C1 segment of cervical spinal cord (tissue), 14 donors: ENCODE measurements around the gene OR6V1.

Source experiments
- DNase-seq, 14 donors: peaks; one replicate each; lab custom pipeline; 2025; lab: John Stamatoyannopoulos, UW

OR6V1 gene, protein sequence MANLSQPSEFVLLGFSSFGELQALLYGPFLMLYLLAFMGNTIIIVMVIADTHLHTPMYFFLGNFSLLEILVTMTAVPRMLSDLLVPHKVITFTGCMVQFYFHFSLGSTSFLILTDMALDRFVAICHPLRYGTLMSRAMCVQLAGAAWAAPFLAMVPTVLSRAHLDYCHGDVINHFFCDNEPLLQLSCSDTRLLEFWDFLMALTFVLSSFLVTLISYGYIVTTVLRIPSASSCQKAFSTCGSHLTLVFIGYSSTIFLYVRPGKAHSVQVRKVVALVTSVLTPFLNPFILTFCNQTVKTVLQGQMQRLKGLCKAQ

DNA sequence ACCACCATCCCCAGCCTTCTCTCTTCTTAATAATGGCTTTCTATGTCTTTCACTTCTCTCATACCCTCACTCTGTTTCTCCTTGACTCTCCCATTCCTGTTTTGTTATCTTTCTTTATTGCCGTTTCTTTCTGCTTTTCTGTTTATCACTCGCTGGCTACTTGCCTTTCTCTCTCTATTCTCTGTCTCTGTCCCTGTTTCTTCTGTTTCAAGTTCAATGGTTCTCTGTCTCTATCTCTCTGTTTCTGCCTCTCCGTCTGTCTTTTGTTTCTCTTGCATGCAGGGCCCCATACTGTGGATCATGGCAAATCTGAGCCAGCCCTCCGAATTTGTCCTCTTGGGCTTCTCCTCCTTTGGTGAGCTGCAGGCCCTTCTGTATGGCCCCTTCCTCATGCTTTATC, at the start of gene OR6V1:
Gene OR6V1 (plus strand): TSS at position 301 of the 400 bp plus-strand sequence. CDS start 0 bp downstream, at position 301.
- no peak for DNase-seq

DNA sequence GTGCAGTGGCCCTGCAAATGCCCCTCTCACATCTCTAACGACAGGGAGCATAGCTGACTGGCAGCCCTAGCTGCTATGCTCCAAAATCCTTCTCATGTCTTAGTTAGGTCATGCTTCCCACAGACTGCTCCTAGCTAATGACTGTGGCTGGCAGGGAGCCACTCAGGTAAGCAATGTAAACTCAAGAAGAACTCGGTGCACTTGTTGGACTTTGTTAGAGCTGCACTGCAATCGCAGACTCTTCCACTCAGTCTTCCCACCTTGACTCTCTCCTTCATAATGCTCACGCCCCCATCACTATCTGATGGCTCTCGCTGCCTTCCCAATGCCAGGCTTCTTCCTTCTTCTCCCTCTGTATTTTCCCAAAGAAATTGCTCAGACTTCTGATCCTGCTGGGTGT, 49.2 kb upstream of the OR6V1 start:
- no peak for DNase-seq

DNA sequence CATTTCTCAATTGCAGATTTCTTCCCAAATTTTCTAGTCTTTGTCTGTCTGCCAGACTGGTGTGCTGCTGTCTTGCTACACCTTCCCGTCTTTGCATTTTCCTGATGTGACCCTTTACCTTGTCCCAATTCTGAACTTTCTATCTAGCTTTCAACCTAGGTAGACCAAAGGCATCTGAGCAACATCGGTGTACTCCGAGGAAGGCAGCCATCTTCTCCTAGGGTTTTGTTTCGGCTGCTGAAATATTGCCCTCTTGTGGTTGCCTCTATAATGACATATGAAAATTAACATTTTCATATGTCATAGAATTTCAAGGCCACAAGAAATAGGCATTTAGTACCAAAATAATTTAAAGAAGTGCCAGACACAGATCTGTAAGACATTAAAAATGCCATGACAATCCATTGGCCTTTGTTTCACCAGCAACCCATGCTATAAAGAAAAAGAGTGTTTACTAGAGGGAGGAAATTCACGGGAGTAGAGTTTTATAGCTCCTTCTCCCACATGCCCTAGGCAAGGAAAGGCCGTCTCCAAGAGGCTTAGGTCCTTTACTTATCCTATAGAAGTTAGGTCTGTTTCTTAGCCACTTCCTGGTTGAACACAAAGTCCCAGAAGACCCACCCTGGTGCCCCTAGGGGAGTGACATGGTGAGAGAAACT, 48.6 kb upstream of the OR6V1 start:
- peak in 2 of 14 donors; percentile 1 to 13 for DNase-seq

DNA sequence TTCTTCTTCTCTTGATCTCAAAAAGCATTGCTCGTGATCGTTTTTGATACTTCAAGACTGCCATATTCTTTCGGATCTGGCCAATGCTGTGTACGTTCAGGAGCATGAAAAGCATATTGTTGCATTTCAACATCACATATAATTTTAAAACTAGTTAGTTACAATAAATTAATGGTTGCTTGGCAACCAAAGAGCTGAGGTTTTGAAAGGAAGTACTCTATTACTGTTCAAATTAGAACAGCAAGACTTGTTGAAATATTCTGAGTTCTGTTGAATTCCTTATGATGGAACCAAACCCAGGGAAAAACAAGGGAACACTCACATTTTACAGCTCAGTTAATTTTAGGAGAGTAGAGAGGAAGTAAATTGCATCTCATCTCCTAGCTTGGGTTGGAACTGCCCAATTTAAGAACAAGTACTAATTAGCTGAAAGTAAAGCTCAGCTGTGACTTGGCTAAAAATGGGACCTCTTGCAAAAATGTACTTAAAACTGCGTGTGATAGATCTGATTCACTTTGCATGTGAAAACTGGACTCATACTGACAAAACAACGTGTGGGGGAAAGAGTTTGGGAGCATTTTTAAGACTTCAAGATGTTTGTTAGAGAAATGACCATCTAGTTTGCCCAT, 46.4 kb upstream of the OR6V1 start:
- no peak for DNase-seq

DNA sequence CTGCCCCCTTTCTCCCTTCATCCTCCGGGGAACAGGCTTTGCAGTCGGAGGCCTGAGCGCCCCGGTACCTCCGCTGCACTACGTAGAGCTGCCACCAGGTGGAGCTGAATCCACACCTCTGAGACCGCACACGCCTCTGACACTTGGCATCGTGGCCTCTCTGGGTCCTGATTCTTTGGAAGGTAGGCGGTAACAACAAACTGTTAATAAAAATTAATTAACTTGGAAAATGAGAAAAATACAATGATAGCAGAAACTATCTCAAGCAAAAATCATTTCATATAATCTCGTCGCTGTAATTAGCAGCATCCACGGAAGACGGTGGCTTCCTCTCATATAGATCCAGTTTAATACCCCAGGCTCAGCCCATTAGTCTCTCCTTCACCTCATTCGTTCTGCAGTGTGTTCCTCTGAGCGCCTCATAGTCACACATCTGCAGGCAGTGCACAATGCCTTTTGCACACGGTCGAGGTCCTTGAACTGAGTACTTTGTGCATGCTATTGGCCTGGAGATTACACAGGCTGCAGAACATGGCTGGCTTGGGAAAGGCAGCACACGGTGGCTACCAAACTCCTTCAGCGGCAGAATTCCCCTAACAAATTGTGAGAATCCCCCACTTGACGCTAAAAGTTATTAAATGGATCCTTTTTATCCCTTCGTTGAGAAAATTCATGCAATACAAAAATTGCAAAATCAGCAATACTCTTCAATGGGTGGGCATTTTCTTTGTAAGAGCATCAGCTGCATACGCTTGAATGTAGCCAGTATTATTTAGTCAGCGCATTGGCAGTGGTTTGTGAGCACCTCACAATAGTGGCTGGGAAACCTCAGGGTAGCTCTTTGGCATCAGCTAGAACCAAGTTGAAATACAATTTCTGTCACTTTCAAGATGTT, 43.9 kb upstream of the OR6V1 start:
- DNase-seq, result peak in 12 of 14 donors; percentile 9 to 79 (median 52)

DNA sequence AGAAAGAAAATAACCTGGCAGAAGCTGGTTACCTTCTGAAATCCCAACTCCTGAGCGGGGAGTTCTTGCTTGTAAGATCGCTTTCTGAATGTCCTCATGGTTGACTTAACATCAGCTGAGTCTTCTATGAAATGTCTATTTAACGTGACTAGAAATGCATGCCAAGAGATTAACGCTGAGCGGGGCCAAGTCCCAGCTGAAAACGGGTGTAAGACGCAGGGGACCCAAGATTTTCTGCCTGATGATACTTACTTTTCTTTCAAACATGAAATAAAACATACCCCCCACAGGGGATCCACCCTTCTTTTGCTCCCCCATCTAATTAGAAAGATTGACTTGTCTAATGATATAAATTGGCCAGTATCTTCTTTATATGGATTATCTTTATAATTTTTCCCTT, 40.1 kb upstream of the OR6V1 start:
- no peak for DNase-seq

DNA sequence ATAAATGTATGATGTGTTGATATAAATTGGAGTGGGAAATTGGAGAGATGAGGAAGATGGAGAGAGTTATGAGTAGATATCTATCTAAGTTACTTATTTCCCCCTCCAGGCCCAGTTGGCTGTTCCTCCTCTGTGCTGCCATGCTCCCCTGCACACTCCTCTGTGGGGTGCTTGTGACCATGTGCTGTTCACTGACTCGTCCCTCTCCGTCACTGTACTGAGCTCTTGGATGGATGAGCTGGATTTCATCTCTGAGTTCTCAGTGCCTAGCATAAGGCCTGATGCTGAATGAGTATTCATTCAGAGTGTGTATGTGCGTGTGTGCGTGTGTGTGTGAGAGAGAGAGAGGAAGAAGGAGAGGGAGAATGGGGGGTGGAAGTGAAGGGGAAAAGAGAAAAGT, 39.7 kb upstream of the OR6V1 start:
- DNase-seq, result no peak

DNA sequence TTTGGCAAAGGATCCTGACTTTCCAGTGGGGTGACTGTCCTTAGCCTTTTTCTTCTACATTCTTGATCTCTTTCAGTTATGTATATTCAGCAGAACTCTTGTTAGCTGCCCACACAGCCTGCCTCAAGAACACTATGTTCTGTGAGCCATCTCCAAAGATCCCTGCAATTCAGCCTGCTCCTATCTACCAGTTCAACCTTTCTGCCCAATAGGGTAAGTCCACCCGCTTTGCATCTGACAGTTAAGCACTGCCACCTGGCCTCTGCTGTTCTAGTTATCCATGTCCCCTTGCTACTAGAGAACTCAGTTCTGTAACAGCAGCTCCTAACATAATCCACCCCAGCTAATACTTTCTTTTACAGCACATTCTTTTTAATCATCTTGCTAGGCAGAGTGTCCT, 38.7 kb upstream of the OR6V1 start:
- DNase-seq, result no peak

DNA sequence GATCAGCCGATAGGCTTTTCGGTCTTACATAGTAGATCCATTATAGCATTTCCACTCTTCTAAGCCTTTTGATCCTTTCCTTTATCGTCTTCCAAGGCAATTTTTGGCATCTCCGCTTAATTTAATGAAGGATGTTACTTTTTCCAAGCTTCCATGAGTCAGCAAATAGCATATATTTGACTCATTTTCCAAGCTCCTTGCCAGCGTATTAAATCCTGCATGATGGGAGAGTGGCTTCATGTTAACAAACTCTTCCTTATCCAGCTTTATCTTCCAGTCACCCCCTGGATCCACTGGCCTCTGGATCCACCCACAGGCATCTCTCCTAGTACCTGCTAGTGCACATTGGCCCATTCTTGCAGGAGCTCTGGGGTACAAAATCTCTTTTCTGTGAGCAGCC, 38.2 kb upstream of the OR6V1 start:
- no peak for DNase-seq

DNA sequence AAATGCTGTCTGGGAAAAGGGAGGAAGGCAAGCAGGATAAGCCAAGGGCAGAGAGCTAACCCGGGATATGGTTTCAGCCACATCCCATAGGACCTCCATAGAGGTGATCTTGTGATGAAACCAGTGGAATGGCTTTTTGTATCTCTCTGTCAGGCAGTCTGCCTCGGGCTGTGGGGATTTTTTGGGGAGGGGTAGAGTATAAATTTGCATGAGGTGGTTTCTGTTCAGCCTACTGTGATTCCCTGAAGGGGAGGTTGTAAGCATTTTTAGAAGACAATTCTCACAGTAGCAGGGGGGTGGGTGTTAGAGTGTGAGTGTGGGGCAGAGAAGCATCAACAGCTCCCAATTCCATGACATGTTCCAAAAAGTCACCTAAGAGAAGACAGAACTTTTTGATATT, 37.1 kb upstream of the OR6V1 start:
- no peak for DNase-seq

DNA sequence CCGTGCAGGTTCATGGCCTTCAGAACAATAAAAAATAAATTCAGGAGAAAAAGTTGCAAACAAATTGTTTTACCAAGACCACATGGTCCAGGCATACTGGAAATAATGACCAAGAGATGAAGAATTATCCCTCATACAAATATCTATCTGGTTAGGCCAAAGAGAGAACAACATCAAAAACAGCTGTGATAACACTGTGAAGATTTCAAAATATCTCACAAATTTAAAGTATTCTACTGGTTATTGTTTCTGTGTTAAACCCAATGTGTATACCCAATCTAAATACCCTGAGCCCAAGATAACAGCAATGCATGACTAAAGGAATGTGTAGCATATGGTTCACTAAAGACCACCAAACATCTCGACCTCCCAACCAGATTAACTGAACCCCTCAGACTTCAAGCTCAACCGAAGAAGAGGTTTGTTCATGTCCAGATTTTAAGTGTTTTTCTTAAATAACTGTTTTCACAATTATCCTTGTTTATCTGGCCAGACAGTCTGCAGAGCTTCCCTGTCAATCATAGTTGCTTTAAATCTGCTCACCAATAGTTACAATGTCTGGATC, 36.1 kb upstream of the OR6V1 start:
- no peak for DNase-seq

DNA sequence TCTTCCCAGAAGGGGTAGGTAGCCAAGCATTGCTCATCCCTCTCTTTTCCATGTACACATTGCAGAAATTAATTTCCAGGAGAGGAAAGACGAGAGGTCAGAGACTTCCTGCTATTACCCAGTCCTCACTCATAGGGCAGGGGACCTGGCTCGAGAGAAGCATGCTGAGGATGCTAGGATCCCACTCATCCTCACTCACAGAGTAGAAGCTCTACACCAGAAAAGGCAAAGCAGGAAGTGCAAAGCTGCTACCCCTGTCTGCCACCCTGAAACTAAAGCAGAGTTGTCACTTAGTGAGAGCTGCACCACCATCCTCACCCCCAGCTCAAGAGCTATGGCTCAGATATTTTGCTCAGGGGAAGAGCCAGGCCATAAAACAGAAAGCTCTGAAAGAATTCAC, 35.1 kb upstream of the OR6V1 start:
- no peak for DNase-seq

DNA sequence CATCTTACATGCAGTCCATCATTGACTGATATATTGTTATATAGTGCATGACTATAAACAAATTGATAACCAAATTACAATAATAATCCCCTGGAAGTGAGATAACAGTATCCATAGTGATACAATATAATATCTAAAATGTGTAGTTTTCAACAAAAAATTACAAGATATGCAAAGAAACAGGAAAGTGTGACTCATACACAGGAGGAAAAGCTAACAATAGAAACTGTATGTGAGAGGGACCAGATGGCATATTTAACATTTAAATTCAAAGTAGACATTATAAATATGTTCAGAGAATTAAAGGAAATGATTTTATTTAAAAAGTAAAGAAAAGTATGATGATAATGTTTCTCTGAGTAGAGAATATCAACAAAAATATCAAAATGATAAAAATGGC, 33.2 kb upstream of the OR6V1 start:
- DNase-seq, result no peak

DNA sequence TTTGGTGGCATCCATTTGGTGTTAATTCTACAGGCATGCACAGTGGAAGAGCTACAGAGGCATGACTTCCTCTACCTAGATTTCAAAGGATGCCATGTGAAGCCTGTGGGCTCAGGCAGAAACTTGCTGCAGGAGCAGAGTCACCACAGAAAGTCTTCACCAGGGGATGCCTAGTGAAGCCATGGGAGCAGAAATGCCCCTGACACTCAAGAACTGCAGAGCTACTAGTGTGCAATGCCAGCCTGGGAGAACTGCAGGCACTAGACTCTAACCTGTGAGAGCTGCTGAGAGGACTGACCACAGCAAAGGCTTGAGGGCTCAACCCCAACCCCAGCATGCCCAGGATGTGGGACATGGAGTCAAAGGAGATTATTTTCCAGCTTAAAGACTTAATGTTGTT, 29.1 kb upstream of the OR6V1 start:
- no peak for DNase-seq

DNA sequence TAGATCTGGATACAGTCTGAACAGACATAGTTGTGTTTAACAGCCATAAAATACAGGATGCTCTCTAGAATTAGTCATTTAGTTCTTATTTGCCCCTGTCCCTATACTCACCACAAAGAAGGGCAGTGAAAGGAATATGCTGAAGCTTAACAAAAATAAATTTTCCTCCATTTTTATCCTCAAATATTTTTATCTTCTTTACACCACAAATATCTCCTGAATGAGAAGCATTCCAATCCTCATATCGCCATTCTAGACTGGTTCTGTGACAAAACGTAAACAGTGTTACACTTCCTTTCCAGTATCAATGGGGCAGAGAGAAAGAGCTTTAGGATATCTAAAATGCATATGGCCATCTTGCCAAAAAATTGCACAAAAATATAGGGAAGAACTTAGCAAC, 26.8 kb upstream of the OR6V1 start:
- no peak for DNase-seq

DNA sequence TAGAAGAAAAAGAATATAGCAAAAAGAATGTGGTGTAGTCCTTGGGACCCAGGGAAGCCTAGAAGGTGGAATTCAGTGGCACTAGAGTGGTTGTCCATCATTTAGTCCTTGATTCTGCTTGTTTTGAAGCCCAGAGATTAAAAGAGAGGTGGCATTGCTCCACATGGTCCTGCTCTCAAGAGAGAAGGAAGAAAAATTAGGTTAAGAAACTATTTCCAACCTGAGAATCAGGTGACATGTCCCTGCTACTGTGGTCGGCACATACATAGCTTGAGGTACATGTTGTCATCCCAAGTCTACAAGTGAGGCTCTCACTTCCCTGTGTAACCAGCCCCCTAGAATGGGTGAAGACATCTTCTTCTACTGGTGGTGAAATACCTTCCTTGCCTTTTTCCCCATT, 25.1 kb upstream of the OR6V1 start, which contains the start of gene OR9A2:
Gene OR9A2 (minus strand): TSS at position 101 of the 400 bp plus-strand sequence. CDS start 0 bp downstream, at position 101.
- no peak for DNase-seq

DNA sequence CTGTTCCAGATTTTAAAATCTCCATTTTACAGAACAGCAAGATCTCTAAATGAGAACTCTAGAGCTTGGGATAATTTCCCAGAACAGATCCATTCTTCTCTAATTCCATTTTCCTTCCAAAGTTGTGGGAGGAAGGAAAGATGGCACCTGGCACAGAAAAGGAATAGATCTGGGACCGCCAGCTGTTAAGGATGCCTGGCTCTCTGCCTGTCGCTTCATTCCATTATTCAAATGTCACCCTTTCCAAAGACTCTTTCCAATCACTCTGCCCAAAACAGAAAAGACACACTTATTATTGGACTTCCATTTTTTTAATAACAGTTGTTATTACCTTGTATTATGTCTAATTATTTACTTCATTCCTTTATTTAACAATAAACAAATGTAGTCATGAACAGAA, 24.5 kb upstream of the OR6V1 start:
- no peak for DNase-seq

DNA sequence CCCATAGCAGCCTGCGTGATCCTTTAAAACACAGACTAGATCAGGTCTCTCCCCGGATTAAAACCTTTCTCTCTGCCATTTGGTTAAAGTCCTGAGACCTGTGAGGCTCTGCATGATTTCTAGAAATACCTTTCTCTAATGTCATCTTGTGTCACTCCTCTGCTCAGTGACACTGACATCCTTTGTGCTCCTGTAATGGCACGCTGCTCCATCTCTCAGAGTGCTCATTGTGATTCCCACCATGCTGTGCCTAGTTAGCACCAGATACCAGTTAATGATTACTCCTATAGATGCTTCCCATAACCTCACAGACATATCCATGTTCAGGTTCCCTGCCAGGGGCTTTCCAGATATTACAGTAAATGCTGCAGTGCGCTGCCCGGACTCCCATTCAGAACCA, 13.5 kb upstream of the OR6V1 start:
- DNase-seq, result no peak

DNA sequence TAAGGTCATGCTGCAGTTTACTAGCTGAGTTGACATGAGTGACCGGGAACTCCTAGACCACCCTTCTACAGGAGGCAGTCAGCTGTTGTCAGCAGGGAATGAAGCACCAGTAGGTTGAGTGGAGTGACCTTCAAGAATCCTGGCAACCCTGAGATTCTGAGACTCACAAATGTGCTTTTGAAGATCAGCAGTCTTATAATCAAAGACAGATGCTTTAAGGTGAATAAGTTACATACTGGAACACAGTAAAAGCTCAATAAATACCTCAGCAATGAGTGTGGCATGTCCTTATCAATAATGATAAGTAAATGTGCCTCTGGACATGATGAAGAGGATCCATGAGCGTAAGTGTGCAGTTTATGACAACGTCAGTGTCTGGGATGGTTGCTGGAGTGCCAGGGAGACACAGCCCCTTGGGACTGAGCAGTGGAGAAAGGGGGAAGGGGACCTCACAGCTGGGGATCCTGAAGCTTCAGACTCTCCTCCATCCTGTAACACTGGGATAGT, 11.9 kb upstream of the OR6V1 start:
- DNase-seq, result no peak

DNA sequence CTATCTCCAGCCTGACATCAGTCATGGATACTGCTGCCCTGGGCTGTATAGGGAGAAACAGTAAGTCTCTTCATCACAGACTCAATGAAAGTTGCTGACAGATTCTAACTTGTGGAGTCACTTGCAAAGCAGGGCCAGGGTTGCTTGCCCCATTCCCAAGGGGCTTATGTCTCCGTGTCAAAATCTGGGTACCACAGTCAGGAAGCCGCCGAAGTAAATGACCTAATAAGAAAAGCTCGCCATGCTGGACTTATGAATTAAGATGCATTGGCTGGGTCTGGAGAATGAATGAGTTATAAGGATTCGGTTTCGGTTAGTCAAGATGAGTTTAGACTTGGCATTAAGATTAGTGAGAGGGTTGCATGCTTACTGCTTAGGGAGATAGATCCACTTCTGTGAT, 10.8 kb upstream of the OR6V1 start:
- no peak for DNase-seq

DNA sequence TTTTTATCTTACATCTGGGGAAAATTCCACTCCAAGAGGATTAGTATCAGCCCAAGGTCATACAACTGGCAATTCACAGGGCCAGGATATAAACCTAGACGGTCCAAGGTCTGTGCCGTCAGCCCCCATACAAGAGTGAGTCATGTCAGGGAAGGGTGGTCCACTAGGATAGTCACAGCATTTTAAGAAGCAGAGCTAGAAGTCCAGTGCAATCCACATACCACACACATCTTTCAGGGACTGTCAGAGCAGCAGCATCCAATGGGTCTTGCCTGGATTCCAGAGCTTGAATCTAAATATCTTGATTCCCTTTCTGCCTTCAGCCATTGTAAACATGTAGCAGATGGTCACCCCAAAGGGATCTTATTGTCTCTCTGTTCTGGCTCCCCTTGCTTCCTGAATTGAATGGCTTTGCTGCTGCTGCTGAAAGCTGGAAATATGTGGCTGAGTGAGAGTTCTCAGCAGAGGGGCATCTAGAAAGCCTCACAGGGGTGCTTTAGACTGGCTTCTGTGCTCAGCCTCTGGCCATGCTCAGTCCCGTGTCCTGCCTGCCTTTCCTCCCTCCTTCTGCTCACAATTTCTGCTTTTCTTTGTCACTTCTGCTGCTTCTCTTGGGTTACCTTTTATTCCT, 9.9 kb upstream of the OR6V1 start:
- DNase-seq, result no peak
